BE2C (cell line): ENCODE measurements around the gene IL32.

Experiments
- DNase-seq: peaks from one replicate; pipeline ENCODE4 v3.0.0-alpha.2; 2020
- H3K27me3 ChIP-seq: fragments of 250-450 bp; sonication (Bioruptor Pico); 2 replicates; pipeline ENCODE4 v1.5.1; 2020; ENCODE audit warnings: mild to moderate bottlenecking
- H3K36me3 ChIP-seq: fragments of 250-450 bp; sonication (Bioruptor Pico); 2 replicates; pipeline ENCODE4 v1.5.1; 2020; ENCODE audit warnings: mild to moderate bottlenecking
- H3K4me1 ChIP-seq: fragments of 250-450 bp; sonication (Bioruptor Pico); 2 replicates; pipeline ENCODE4 v1.5.1; 2020
- H3K4me3 ChIP-seq: 2 replicates; pipeline ENCODE4 v1.5.1; 2011; ENCODE audit warnings: low read depth, low read length
- H3K9me3 ChIP-seq: fragments of 250-450 bp; sonication (Bioruptor Pico); 2 replicates; pipeline ENCODE4 v1.5.1; 2020
- CTCF ChIP-seq: IDR thresholded peaks from 2 replicates; pipeline ENCODE4 v1.5.1; 2012; ENCODE audit warnings: mild to moderate bottlenecking, low read depth, low read length

The IL32 gene

GRCh38 chr16:3118204-3118790, 52.9 kb downstream of the IL32 start:
- no peaks in the 10 kb centered on the region for H3K9me3 ChIP-seq
- no peaks in the 10 kb centered on the region; the same call in 1 of the 2 replicates for H3K4me1 ChIP-seq
- no peaks in the 10 kb centered on the region for H3K27me3 ChIP-seq
- no peak overlapping the region for H3K4me3 ChIP-seq
- DNase-seq: no peak
- H3K36me3 ChIP-seq: peaks cover 21% of the 10 kb centered on the region
- TF ChIP-seq CTCF: no peak

- Histone ChIP-seq H3K27me3 (no peaks in the 10 kb centered on the region), H3K36me3 (peaks cover 21% of the 10 kb centered on the region), H3K9me3 (no peaks in the 10 kb centered on the region), H3K4me1 (no peaks in the 10 kb centered on the region; the same call in 1 of the 2 replicates), H3K4me3 (no peak overlapping the region)
- TF ChIP-seq CTCF: no peak
- no peak for DNase-seq
These were observed 53.4 kb downstream of the IL32 start for GRCh38 chr16:3118846-3119245.
